22Rv1 (cell line): ENCODE measurements around the gene CFAP74.

Experiments
- CTCF ChIP-seq: fragments of 450-650 bp; IDR thresholded peaks from 2 replicates; pipeline ENCODE4 v1.5.1; 2017; ENCODE audit warnings: mild to moderate bottlenecking
- ZFX ChIP-seq: fragments of 450-650 bp; IDR thresholded peaks from 2 replicates; pipeline ENCODE4 v1.6.1; 2017; ENCODE audit warnings: antibody characterized with exemption, borderline replicate concordance

- TF ChIP-seq ZFX: no peak
- no peak for TF ChIP-seq CTCF
Observed at GRCh38 chr1:1895456-1896336, 107.9 kb downstream of the CFAP74 start.
